GM21529 (cell line): ENCODE measurements around the gene LRRC71.

ENCODE experiments used
- ATAC-seq: cut with Tn5 transposase; IDR thresholded peaks from one replicate; pipeline ENCODE4 v1.9.1; 2021; ENCODE audit not compliant: unreplicated experiment

Gene LRRC71

GRCh38 chr1:156920233-156921052 lies at the start of gene LRRC71:
TSS of gene LRRC71 (plus strand) at chr1:156920632. CDS start at chr1:156920804, 172 bp downstream.
- no peak for ATAC-seq

GRCh38 chr1:156873659-156874058 lies 46.8 kb upstream of the LRRC71 start:
- ATAC-seq: no peak

GRCh38 chr1:156874142-156874541 lies 46.3 kb upstream of the LRRC71 start:
- ATAC-seq: no peak

GRCh38 chr1:156874572-156875340 lies 45.7 kb upstream of the LRRC71 start:
- no peak for ATAC-seq

- no peak for ATAC-seq
Observed at GRCh38 chr1:156875341-156875615, 45.2 kb upstream of the LRRC71 start.

GRCh38 chr1:156876281-156876680 lies 44.2 kb upstream of the LRRC71 start:
- ATAC-seq: no peak

GRCh38 chr1:156877433-156878170 lies 42.8 kb upstream of the LRRC71 start:
- no peak for ATAC-seq

- no peak for ATAC-seq
Observed at GRCh38 chr1:156879876-156880275, 40.6 kb upstream of the LRRC71 start.

GRCh38 chr1:156880473-156880872 lies 40.0 kb upstream of the LRRC71 start:
- ATAC-seq: no peak

GRCh38 chr1:156881101-156881500 lies 39.3 kb upstream of the LRRC71 start:
- ATAC-seq: no peak

GRCh38 chr1:156881663-156882062 lies 38.8 kb upstream of the LRRC71 start:
- no peak for ATAC-seq

- no peak for ATAC-seq
Observed at GRCh38 chr1:156882543-156882942, 37.9 kb upstream of the LRRC71 start.

GRCh38 chr1:156883919-156884318 lies 36.5 kb upstream of the LRRC71 start:
- no peak for ATAC-seq

- no peak for ATAC-seq
Observed at GRCh38 chr1:156884560-156885184, 35.8 kb upstream of the LRRC71 start.

- ATAC-seq: no peak
Observed at GRCh38 chr1:156885314-156885713, 35.1 kb upstream of the LRRC71 start.

GRCh38 chr1:156885880-156886355 lies 34.5 kb upstream of the LRRC71 start:
- no peak for ATAC-seq

- ATAC-seq: no peak
Observed at GRCh38 chr1:156886583-156887281, 33.7 kb upstream of the LRRC71 start.

GRCh38 chr1:156887317-156887716 lies 33.1 kb upstream of the LRRC71 start:
- no peak for ATAC-seq

GRCh38 chr1:156887734-156888133 lies 32.7 kb upstream of the LRRC71 start:
- ATAC-seq: no peak

- no peak for ATAC-seq
Observed at GRCh38 chr1:156889802-156890580, 30.4 kb upstream of the LRRC71 start.
